Stimulated activated memory B cell treated with anti-CD40 and anti-IgM and Interleukin-4, amounts not matched to agents 10 μg/mL and 1 μg/mL and 100 μg/mL, for 72 hours (primary cell): Measurements from ENCODE around the gene SPATA17.

Experiments used
- ATAC-seq: fragments of 150-1000 bp; cut with Tn5 transposase; 2 replicates; pipeline ENCODE4 v1.10.0; 2021
- H3K27ac Mint-ChIP-seq: one replicate; pipeline ENCODE4 v1.8.0; 2022; ENCODE audit warnings: mild to moderate bottlenecking, mixed read lengths
- H3K27me3 Mint-ChIP-seq: one replicate; pipeline ENCODE4 v1.8.0; 2022; ENCODE audit warnings: mixed read lengths
- H3K36me3 Mint-ChIP-seq: one replicate; pipeline ENCODE4 v1.8.0; 2022; ENCODE audit warnings: mixed read lengths
- H3K4me1 Mint-ChIP-seq: one replicate; pipeline ENCODE4 v1.8.0; 2022; ENCODE audit warnings: mixed read lengths
- H3K4me3 Mint-ChIP-seq: one replicate; pipeline ENCODE4 v1.8.0; 2022; ENCODE audit warnings: mild to moderate bottlenecking, moderate library complexity, mixed read lengths
- H3K9me3 Mint-ChIP-seq: one replicate; pipeline ENCODE4 v1.8.0; 2022; ENCODE audit warnings: mixed read lengths

SPATA17 gene

GRCh38 chr1:217899614-217900013 lies 268.5 kb downstream of the SPATA17 start:
- H3K9me3 Mint-ChIP-seq: no peaks in the 10 kb centered on the region
- no peaks in the 10 kb centered on the region for H3K36me3 Mint-ChIP-seq
- no peak for ATAC-seq
- no peaks in the 10 kb centered on the region for H3K4me1 Mint-ChIP-seq
- H3K27me3 Mint-ChIP-seq: no peaks in the 10 kb centered on the region
- no peak overlapping the region for H3K4me3 Mint-ChIP-seq
- no peak overlapping the region for H3K27ac Mint-ChIP-seq

GRCh38 chr1:217907504-217907903 lies 276.4 kb downstream of the SPATA17 start:
- Mint-ChIP-seq H3K9me3 (no peaks in the 10 kb centered on the region), H3K36me3 (no peaks in the 10 kb centered on the region), H3K27ac (no peak overlapping the region), H3K27me3 (no peaks in the 10 kb centered on the region), H3K4me1 (no peaks in the 10 kb centered on the region), H3K4me3 (no peak overlapping the region)
- no peak for ATAC-seq

- Mint-ChIP-seq H3K9me3 (peaks cover 2% of the 10 kb centered on the region), H3K4me1 (no peaks in the 10 kb centered on the region), H3K4me3 (no peak overlapping the region), H3K36me3 (no peaks in the 10 kb centered on the region), H3K27ac (no peak overlapping the region), H3K27me3 (no peaks in the 10 kb centered on the region)
- ATAC-seq: no peak
Measured at GRCh38 chr1:217910203-217910602, 279.1 kb downstream of the SPATA17 start.

- H3K36me3 Mint-ChIP-seq: no peaks in the 10 kb centered on the region
Measured at GRCh38 chr1:217910791-217911320, 279.7 kb downstream of the SPATA17 start.

GRCh38 chr1:217911908-217912307 lies 280.8 kb downstream of the SPATA17 start:
- no peaks in the 10 kb centered on the region for H3K36me3 Mint-ChIP-seq
- no peaks in the 10 kb centered on the region for H3K27me3 Mint-ChIP-seq
- H3K4me3 Mint-ChIP-seq: no peak overlapping the region
- peaks cover 2% of the 10 kb centered on the region for H3K9me3 Mint-ChIP-seq
- no peaks in the 10 kb centered on the region for H3K4me1 Mint-ChIP-seq
- H3K27ac Mint-ChIP-seq: no peak overlapping the region
- no peak for ATAC-seq

More at GRCh38 chr1:217910791-217911320, 279.7 kb downstream of the SPATA17 start:
- peaks cover 2% of the 10 kb centered on the region for H3K9me3 Mint-ChIP-seq
- H3K4me1 Mint-ChIP-seq: no peaks in the 10 kb centered on the region
- no peak for ATAC-seq
- H3K27me3 Mint-ChIP-seq: no peaks in the 10 kb centered on the region
- no peak overlapping the region for H3K27ac Mint-ChIP-seq
- no peak overlapping the region for H3K4me3 Mint-ChIP-seq

GRCh38 chr1:217917281-217917887 lies 286.2 kb downstream of the SPATA17 start:
- ATAC-seq: no peak
- no peaks in the 10 kb centered on the region for H3K4me1 Mint-ChIP-seq
- H3K27me3 Mint-ChIP-seq: no peaks in the 10 kb centered on the region
- H3K4me3 Mint-ChIP-seq: no peak overlapping the region
- peaks cover 2% of the 10 kb centered on the region for H3K9me3 Mint-ChIP-seq
- no peaks in the 10 kb centered on the region for H3K36me3 Mint-ChIP-seq
- no peak overlapping the region for H3K27ac Mint-ChIP-seq

GRCh38 chr1:217919683-217920388 lies 288.7 kb downstream of the SPATA17 start:
- no peak for ATAC-seq
- no peak overlapping the region for H3K4me3 Mint-ChIP-seq
- H3K36me3 Mint-ChIP-seq: no peaks in the 10 kb centered on the region
- no peak overlapping the region for H3K27ac Mint-ChIP-seq
- no peaks in the 10 kb centered on the region for H3K9me3 Mint-ChIP-seq
- H3K4me1 Mint-ChIP-seq: no peaks in the 10 kb centered on the region
- no peaks in the 10 kb centered on the region for H3K27me3 Mint-ChIP-seq
